H1 (cell line): Measurements from ENCODE around the gene CBFA2T2.

Source experiments
- EP300 ChIP-seq, 2 experiments: IDR thresholded peaks; 1 replicate in 1 of 2; 2 replicates in 1 of 2; pipeline ENCODE4 v1.6.1; 2011 to 2012; ENCODE audit warnings: low read depth in 2 of 2, low read length in 2 of 2, mild to moderate bottlenecking in 2 of 2, borderline replicate concordance in 1 of 2, inconsistent platforms in 1 of 2, moderate library complexity in 1 of 2
- EZH2 ChIP-seq: fragments of 200-600 bp; sonication (generic); IDR thresholded peaks from 2 replicates; pipeline ENCODE4 v1.7.1; 2012; ENCODE audit warnings: low read depth, mild to moderate bottlenecking, moderate library complexity, low read length, inconsistent platforms; ENCODE audit not compliant: severe bottlenecking
- JUN ChIP-seq: IDR thresholded peaks from 2 replicates; pipeline ENCODE4 v1.6.1; 2011; ENCODE audit warnings: low read depth, mild to moderate bottlenecking, improper control_type of control experiment, low read length
- TF ChIP-seq, protein P1 (sequence below), 3 experiments: IDR thresholded peaks; 1 replicate in 2 of 3; 2 replicates in 1 of 3; pipeline versions ENCODE4 v1.5.1 to v1.6.1; 2011; ENCODE audit warnings: low read length in 3 of 3, mild to moderate bottlenecking in 3 of 3, inconsistent platforms in 2 of 3, low read depth in 1 of 3, moderate library complexity in 1 of 3; ENCODE audit not compliant: insufficient read depth in 1 of 3; ENCODE audit errors: control extremely low read depth in 1 of 3

DNA sequence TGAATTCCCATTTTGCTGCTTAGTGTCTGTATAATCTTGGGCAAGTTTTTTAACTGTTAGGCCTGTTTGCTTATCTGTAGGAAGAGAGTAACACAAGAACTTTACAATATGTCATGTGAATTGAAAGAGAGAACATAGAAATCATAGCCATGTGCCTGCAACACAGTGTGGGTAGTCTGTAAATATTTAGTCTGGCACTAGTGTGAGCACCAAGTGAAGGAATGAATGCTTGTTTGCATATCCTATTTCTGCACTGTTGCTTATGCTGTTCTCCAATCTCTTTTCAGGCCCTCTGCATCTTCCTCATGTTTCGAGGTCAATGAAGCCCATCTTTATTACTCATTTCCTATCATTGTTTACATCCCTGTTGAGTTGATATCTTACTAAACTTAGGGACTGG, 49.2 kb downstream of the CBFA2T2 start:
- TF ChIP-seq JUN (no peak), EP300 (IDR thresholded peaks at IDR 0.05; ENCODE audit: borderline replicate concordance in 1 of 2, low read depth in 2 of 2, low read length in 2 of 2) (no peak), EZH2 (no peak)
- TF ChIP-seq, protein P1, sequence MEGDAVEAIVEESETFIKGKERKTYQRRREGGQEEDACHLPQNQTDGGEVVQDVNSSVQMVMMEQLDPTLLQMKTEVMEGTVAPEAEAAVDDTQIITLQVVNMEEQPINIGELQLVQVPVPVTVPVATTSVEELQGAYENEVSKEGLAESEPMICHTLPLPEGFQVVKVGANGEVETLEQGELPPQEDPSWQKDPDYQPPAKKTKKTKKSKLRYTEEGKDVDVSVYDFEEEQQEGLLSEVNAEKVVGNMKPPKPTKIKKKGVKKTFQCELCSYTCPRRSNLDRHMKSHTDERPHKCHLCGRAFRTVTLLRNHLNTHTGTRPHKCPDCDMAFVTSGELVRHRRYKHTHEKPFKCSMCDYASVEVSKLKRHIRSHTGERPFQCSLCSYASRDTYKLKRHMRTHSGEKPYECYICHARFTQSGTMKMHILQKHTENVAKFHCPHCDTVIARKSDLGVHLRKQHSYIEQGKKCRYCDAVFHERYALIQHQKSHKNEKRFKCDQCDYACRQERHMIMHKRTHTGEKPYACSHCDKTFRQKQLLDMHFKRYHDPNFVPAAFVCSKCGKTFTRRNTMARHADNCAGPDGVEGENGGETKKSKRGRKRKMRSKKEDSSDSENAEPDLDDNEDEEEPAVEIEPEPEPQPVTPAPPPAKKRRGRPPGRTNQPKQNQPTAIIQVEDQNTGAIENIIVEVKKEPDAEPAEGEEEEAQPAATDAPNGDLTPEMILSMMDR (IDR thresholded peaks at IDR 0.05; ENCODE audit: control extremely low read depth in 1 of 3, insufficient read depth in 1 of 3, low read depth in 1 of 3, low read length in 3 of 3): no peak
